A549 (cell line): ENCODE results near the gene GDA. TPM values are rescaled to one million over a fixed set of nuclear protein-coding genes. Genes with fewer than 3 reads are reported as not detected.

Experiments
- ATAC-seq, 2 experiments: fragments of 200-7000 bp in 1 of 2; fragments of >200 bp in 1 of 2; cut with Nextera tagmentation in 1 of 2; cut with Tn5 transposase in 1 of 2; 3 replicates each; pipeline versions ENCODE4 v1.8.0 to v1.9.1; 2018 to 2020; ENCODE audit warnings: mild to moderate bottlenecking in 1 of 2, moderate library complexity in 1 of 2
- CTCF ChIA-PET: fragments of 300-600 bp; sonication (Branson Sonifier 250); formaldehyde crosslinking; extraction: SDS; loops from one replicate; lab custom pipeline; 2021; ENCODE audit warnings: antibody characterized with exemption, inconsistent platforms; lab: Yijun Ruan, JAX
- POLR2A ChIA-PET: fragments of 350-600 bp; formaldehyde crosslinking; extraction: SDS; loops from one replicate; lab custom pipeline; 2021; ENCODE audit warnings: antibody characterized with exemption, inconsistent platforms; lab: Yijun Ruan, JAX
- DNase-seq, 2 experiments: peaks; one replicate each; pipeline versions ENCODE4 v3.0.0 to v3.0.0-alpha.2; 2011 to 2016; ENCODE audit warnings: low read depth in 1 of 2, low spot score in 1 of 2
- FAIRE-seq: peaks from 2 replicates; lab custom pipeline; 2011; peaks lifted over from hg19 to GRCh38; lab: Jason Lieb, UNC
- H3K27ac ChIP-seq, 2 experiments: fragments of >200 bp; sonication (Bioruptor Twin); formaldehyde crosslinking; 3 replicates each; pipeline ENCODE4 v1.5.1; 2016 to 2017
- H3K4me1 ChIP-seq: fragments of >200 bp; sonication (Bioruptor Twin); formaldehyde crosslinking; 3 replicates; pipeline ENCODE4 v1.6.1; 2016
- H3K4me2 ChIP-seq: fragments of >200 bp; sonication (Bioruptor Twin); formaldehyde crosslinking; 3 replicates; pipeline ENCODE4 v1.6.1; 2016
- H3K4me3 ChIP-seq: fragments of >200 bp; sonication (Bioruptor Twin); formaldehyde crosslinking; 3 replicates; pipeline ENCODE4 v1.5.1; 2016
- H3K9me3 ChIP-seq: fragments of >200 bp; sonication (Bioruptor Twin); formaldehyde crosslinking; 3 replicates; pipeline ENCODE4 v1.6.1; 2016
- BHLHE40 ChIP-seq: IDR thresholded peaks from 2 replicates; pipeline ENCODE4 v1.6.1; 2012; ENCODE audit warnings: low read depth, low read length, inconsistent platforms
- CBX2 ChIP-seq: fragments of 200-600 bp; sonication (generic); IDR thresholded peaks from 2 replicates; pipeline ENCODE4 v1.6.1; 2016; ENCODE audit warnings: low read depth, mild to moderate bottlenecking, borderline replicate concordance
- CEBPB ChIP-seq, 2 experiments: fragments of >200 bp in 1 of 2; sonication (Bioruptor Twin) in 1 of 2; formaldehyde crosslinking in 1 of 2; IDR thresholded peaks; 2 replicates each; pipeline ENCODE4 v1.6.1; 2012 to 2016
- CHD4 ChIP-seq: fragments of 200-600 bp; sonication (generic); IDR thresholded peaks from 2 replicates; pipeline ENCODE4 v1.6.1; 2016; ENCODE audit warnings: antibody characterized with exemption, mild to moderate bottlenecking, borderline replicate concordance
- EHF ChIP-seq: fragments of 250-450 bp; sonication (Bioruptor Pico); IDR thresholded peaks from 2 replicates; pipeline ENCODE4 v1.5.0; 2020; ENCODE audit warnings: mild to moderate bottlenecking
- EP300 ChIP-seq, 2 experiments: fragments of >200 bp; sonication (Bioruptor Twin); formaldehyde crosslinking; IDR thresholded peaks; 2 replicates in 1 of 2; 3 replicates in 1 of 2; pipeline ENCODE4 v1.6.1; 2016 to 2017
- FOXS1 ChIP-seq: fragments of 250-450 bp; sonication (Bioruptor Pico); IDR thresholded peaks from 2 replicates; pipeline ENCODE4 v1.5.0; 2020; ENCODE audit warnings: mild to moderate bottlenecking, moderate library complexity
- HDAC2 ChIP-seq: fragments of 200-600 bp; sonication (generic); IDR thresholded peaks from 2 replicates; pipeline ENCODE4 v1.6.1; 2016
- HOXA7 ChIP-seq: fragments of 250-450 bp; sonication (Bioruptor Pico); IDR thresholded peaks from 2 replicates; pipeline ENCODE4 v1.5.0; 2020; ENCODE audit warnings: mild to moderate bottlenecking, moderate library complexity
- HOXB5 ChIP-seq: fragments of 250-450 bp; sonication (Bioruptor Pico); IDR thresholded peaks from 2 replicates; pipeline ENCODE4 v1.5.0; 2020; ENCODE audit warnings: mild to moderate bottlenecking, moderate library complexity
- JUN ChIP-seq, 2 experiments: fragments of >200 bp; sonication (Bioruptor Twin); formaldehyde crosslinking; IDR thresholded peaks; 2 replicates in 1 of 2; 3 replicates in 1 of 2; pipeline ENCODE4 v1.6.1; 2016 to 2017
- JUNB ChIP-seq: fragments of >200 bp; sonication (Bioruptor Twin); formaldehyde crosslinking; IDR thresholded peaks from 2 replicates; pipeline ENCODE4 v1.6.1; 2016
- KDM1A ChIP-seq: fragments of 200-600 bp; sonication (generic); IDR thresholded peaks from 2 replicates; pipeline ENCODE4 v1.6.1; 2016; ENCODE audit warnings: low read depth, mild to moderate bottlenecking
- NFE2L2 ChIP-seq: fragments of 150-350 bp; conservative IDR thresholded peaks from 2 replicates; pipeline ENCODE4 v1.6.1; 2014; ENCODE audit warnings: low read length
- NR3C1 ChIP-seq: fragments of >200 bp; sonication (Bioruptor Twin); formaldehyde crosslinking; IDR thresholded peaks from 3 replicates; pipeline ENCODE4 v1.6.1; 2017
- RAD21 ChIP-seq, 2 experiments: fragments of >200 bp in 1 of 2; sonication (Bioruptor Twin) in 1 of 2; formaldehyde crosslinking in 1 of 2; IDR thresholded peaks in 1 of 2; conservative IDR thresholded peaks in 1 of 2; 2 replicates in 1 of 2; 3 replicates in 1 of 2; pipeline ENCODE4 v1.6.1; 2012 to 2018; ENCODE audit warnings: inconsistent platforms in 1 of 2
- SREBF2 ChIP-seq: fragments of 450-650 bp; IDR thresholded peaks from 2 replicates; pipeline ENCODE4 v1.6.1; 2014; ENCODE audit warnings: mild to moderate bottlenecking, moderate library complexity
- TFCP2L1 ChIP-seq: fragments of 250-450 bp; sonication (Bioruptor Pico); IDR thresholded peaks from 2 replicates; pipeline ENCODE4 v1.5.0; 2021; ENCODE audit warnings: mild to moderate bottlenecking
- TP53 ChIP-seq: fragments of 250-450 bp; sonication (Bioruptor Pico); IDR thresholded peaks from 2 replicates; pipeline ENCODE4 v1.5.0; 2021; ENCODE audit warnings: mild to moderate bottlenecking, moderate library complexity
- ZSCAN20 ChIP-seq: fragments of 250-450 bp; sonication (Bioruptor Pico); IDR thresholded peaks from 2 replicates; pipeline ENCODE4 v1.8.0; 2022; ENCODE audit warnings: mild to moderate bottlenecking, moderate library complexity
- WGBS: methylation state at CpG from one replicate; pipeline ENCODE4 v1.1.6; 2017; ENCODE audit errors: missing lambda C conversion rate; 5-methylcytosine and 5-hydroxymethylcytosine counted together
- polyA plus RNA-seq, 4 experiments: library from polyadenylated mRNA; depleted of rRNA in 3 of 4; stranded (reverse); fragments of >200 nt; fragmentation: RNase III in 1 of 4; extraction: RNeasy Plus Mini Kit Qiagen cat#74134 plus additional on column Dnase treatment in 1 of 4; gene quantifications; 2 replicates in 3 of 4; 3 replicates in 1 of 4; pipeline ENCODE4 v1.2.3, GENCODE V29; 2011 to 2017
- TF ChIP-seq, protein P1 (sequence below): IDR thresholded peaks from 2 replicates; pipeline ENCODE4 v1.6.1; 2012
- TF ChIP-seq, protein P2 (sequence below): fragments of 250-450 bp; sonication (Bioruptor Pico); IDR thresholded peaks from 2 replicates; pipeline ENCODE4 v1.5.0; 2020; ENCODE audit warnings: low read depth, mild to moderate bottlenecking, moderate library complexity
- TF ChIP-seq, protein P3 (sequence below): fragments of 150-350 bp; IDR thresholded peaks from 2 replicates; pipeline ENCODE4 v1.6.1; 2014; ENCODE audit warnings: low read depth, mild to moderate bottlenecking, low read length
- TF ChIP-seq, protein P4 (sequence below): fragments of >200 bp; sonication (Bioruptor Twin); formaldehyde crosslinking; IDR thresholded peaks from 3 replicates; pipeline ENCODE4 v1.5.1; 2016
- TF ChIP-seq, protein P5 (sequence below): fragments of >200 bp; sonication (Bioruptor Twin); formaldehyde crosslinking; IDR thresholded peaks from 2 replicates; pipeline ENCODE4 v1.6.1; 2016
- TF ChIP-seq, protein P6 (sequence below): IDR thresholded peaks from 2 replicates; pipeline ENCODE4 v1.6.1; 2012; ENCODE audit warnings: low read depth, borderline replicate concordance

GDA gene
- polyA plus RNA-seq, 2 of the 4 experiments (the other 2 are of a cell fraction), result 0.23 to 1.2 TPM

DNA sequence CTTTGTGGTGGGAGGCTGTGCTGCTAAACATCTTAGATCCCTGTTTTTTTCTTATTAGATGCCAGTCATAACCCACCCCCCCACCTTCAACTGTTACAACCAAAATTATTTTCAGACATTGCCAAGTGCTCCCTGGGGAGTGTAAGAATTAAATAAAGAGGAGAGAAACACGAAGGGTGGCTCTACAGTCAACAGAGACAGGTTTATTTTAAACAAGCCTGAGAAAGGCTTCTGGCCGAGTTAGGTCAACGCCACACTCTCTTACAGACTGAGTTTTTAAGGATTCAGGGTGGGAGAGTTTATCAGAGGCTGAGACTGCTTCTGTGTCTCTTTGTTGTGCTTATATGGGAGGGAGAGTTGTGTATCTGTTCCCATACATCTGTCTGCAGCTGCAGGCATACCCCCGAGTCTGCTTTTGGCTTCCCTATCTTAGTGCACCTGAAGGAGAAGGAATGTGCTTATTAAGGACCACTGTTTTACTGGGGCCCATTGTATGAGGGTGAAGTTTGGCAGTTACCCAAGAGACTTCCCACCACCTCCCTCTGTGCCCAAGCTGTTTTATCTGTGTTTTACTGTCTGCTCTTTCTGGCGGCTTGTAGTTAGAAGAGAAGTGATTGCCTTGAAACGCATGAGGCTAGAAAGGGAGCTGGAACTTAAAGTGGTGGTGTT is 11.4 kb upstream of the GDA start:
- H3K4me1 ChIP-seq, result 0 out of 3 replicates have a peak, but pooled peaks cover 3% of the 10 kb centered on the region
- no peak for ATAC-seq
- 76% methylated on average over 6 of the region's 6 CpGs for WGBS
- POLR2A ChIA-PET, result interaction anchor here (0.6 kb wide), 1 partner anchor 85 kb away, joined by 6 read pairs; no protein-coding TSS in a partner anchor
- no peak overlapping the region for H3K27ac ChIP-seq
- H3K4me3 ChIP-seq, result no peak overlapping the region
- DNase-seq, result no peak
- TF ChIP-seq ZSCAN20 (CRISPR knock-in tag), result no peak
- no peak for TF ChIP-seq CBX2
- no peak for TF ChIP-seq NR3C1
- TF ChIP-seq, protein P1, sequence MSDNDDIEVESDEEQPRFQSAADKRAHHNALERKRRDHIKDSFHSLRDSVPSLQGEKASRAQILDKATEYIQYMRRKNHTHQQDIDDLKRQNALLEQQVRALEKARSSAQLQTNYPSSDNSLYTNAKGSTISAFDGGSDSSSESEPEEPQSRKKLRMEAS, result no peak
- TF ChIP-seq TFCP2L1 (CRISPR knock-in tag), result no peak
- TF ChIP-seq, protein P2, sequence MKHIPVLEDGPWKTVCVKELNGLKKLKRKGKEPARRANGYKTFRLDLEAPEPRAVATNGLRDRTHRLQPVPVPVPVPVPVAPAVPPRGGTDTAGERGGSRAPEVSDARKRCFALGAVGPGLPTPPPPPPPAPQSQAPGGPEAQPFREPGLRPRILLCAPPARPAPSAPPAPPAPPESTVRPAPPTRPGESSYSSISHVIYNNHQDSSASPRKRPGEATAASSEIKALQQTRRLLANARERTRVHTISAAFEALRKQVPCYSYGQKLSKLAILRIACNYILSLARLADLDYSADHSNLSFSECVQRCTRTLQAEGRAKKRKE (CRISPR knock-in tag), result no peak
- TF ChIP-seq NFE2L2, result no peak
- no peak for TF ChIP-seq CHD4
- no peak for TF ChIP-seq BHLHE40
- TF ChIP-seq SREBF2, result no peak
- no peak for TF ChIP-seq KDM1A
- TF ChIP-seq EHF (CRISPR knock-in tag), result no peak
- FAIRE-seq, result no peak
- no peaks in the 10 kb centered on the region for H3K9me3 ChIP-seq
- no peak overlapping the region for H3K4me2 ChIP-seq
- CTCF ChIA-PET, result no interaction called here

DNA sequence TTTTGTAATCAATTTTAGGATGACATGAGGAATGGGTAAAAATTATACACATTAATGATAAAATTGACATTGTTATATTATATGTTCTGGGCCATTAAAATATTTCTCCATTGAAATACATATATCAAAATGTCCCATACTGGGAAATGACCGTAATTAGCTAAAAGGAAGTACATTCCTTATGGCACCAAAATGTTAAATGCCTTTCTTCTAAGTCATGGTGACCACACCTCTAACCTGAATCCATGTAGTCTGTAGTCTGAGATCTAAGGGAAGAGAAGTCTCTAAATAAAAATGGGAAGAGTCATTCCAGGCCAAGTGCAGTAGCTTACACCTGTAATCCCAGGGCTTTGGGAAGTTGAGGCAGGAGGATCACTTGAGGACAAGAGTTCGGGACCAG is 10.0 kb upstream of the GDA start:
- Histone ChIP-seq H3K4me1 (0 out of 3 replicates have a peak, but pooled peaks cover 3% of the 10 kb centered on the region), H3K27ac (no peak overlapping the region), H3K4me3 (no peak overlapping the region), H3K9me3 (no peaks in the 10 kb centered on the region), H3K4me2 (no peak overlapping the region)
- POLR2A ChIA-PET, result no interaction called here
- 31% methylated on average over 2 of the region's 2 CpGs for whole genome bisulfite sequencing
- CTCF ChIA-PET, result interaction anchor here (0.7 kb wide), 1 partner anchor 17 kb away, joined by 3 read pairs; no protein-coding TSS in a partner anchor
- FAIRE-seq (no peak), DNase-seq (no peak), ATAC-seq (no peak)
- TF ChIP-seq FOXS1 (CRISPR knock-in tag) (no peak), HOXA7 (CRISPR knock-in tag) (no peak), EP300 (IDR thresholded peaks at IDR 0.05) (no peak), TP53 (CRISPR knock-in tag) (no peak), RAD21 (conservative IDR thresholded peaks at IDR 0.05 in 1 of 2, IDR thresholded peaks at IDR 0.05 in 1 of 2) (no peak), CEBPB (IDR thresholded peaks at IDR 0.05) (no peak), JUNB (no peak), HOXB5 (no peak), JUN (IDR thresholded peaks at IDR 0.05) (no peak), HDAC2 (no peak)
- TF ChIP-seq, protein P3, sequence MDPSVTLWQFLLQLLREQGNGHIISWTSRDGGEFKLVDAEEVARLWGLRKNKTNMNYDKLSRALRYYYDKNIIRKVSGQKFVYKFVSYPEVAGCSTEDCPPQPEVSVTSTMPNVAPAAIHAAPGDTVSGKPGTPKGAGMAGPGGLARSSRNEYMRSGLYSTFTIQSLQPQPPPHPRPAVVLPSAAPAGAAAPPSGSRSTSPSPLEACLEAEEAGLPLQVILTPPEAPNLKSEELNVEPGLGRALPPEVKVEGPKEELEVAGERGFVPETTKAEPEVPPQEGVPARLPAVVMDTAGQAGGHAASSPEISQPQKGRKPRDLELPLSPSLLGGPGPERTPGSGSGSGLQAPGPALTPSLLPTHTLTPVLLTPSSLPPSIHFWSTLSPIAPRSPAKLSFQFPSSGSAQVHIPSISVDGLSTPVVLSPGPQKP, result no peak
- TF ChIP-seq, protein P4, sequence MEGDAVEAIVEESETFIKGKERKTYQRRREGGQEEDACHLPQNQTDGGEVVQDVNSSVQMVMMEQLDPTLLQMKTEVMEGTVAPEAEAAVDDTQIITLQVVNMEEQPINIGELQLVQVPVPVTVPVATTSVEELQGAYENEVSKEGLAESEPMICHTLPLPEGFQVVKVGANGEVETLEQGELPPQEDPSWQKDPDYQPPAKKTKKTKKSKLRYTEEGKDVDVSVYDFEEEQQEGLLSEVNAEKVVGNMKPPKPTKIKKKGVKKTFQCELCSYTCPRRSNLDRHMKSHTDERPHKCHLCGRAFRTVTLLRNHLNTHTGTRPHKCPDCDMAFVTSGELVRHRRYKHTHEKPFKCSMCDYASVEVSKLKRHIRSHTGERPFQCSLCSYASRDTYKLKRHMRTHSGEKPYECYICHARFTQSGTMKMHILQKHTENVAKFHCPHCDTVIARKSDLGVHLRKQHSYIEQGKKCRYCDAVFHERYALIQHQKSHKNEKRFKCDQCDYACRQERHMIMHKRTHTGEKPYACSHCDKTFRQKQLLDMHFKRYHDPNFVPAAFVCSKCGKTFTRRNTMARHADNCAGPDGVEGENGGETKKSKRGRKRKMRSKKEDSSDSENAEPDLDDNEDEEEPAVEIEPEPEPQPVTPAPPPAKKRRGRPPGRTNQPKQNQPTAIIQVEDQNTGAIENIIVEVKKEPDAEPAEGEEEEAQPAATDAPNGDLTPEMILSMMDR, result no peak
- TF ChIP-seq, protein P5, sequence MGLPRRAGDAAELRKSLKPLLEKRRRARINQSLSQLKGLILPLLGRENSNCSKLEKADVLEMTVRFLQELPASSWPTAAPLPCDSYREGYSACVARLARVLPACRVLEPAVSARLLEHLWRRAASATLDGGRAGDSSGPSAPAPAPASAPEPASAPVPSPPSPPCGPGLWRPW, result no peak
- TF ChIP-seq, protein P6, sequence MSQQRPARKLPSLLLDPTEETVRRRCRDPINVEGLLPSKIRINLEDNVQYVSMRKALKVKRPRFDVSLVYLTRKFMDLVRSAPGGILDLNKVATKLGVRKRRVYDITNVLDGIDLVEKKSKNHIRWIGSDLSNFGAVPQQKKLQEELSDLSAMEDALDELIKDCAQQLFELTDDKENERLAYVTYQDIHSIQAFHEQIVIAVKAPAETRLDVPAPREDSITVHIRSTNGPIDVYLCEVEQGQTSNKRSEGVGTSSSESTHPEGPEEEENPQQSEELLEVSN, result no peak
